Keratinocyte (primary cell): ENCODE data around the gene VAMP1. TPM values are rescaled to one million over a fixed set of nuclear protein-coding genes. Genes with fewer than 3 reads are reported as not detected.

ENCODE experiments used
- DNase-seq: peaks from one replicate; pipeline ENCODE4 v3.0.0-alpha.2; 2011; ENCODE audit warnings: low read depth, missing footprints, low spot score
- FAIRE-seq: peaks from 2 replicates; lab custom pipeline; 2011; peaks lifted over from hg19 to GRCh38; lab: Jason Lieb, UNC
- H2AFZ ChIP-seq: 2 replicates; pipeline ENCODE4 v1.6.0; 2012; ENCODE audit warnings: low read length, control low read depth, inconsistent platforms; ENCODE audit not compliant: control insufficient read depth
- H3K27ac ChIP-seq: 2 replicates; pipeline ENCODE4 v1.5.1; 2011; ENCODE audit warnings: low read length; ENCODE audit not compliant: control insufficient read depth, insufficient read depth
- H3K27me3 ChIP-seq: 3 replicates; pipeline ENCODE4 v1.6.0; 2011; ENCODE audit warnings: low read length; ENCODE audit not compliant: control insufficient read depth, insufficient read depth; ENCODE audit errors: extremely low read depth
- H3K36me3 ChIP-seq, 2 experiments: 2 replicates in 1 of 2; 3 replicates in 1 of 2; pipeline ENCODE4 v1.5.1; 2011; ENCODE audit warnings: low read length in 2 of 2, mild to moderate bottlenecking in 1 of 2; ENCODE audit not compliant: control insufficient read depth in 2 of 2, insufficient read depth in 2 of 2; ENCODE audit errors: extremely low read depth in 1 of 2
- H3K4me1 ChIP-seq: 3 replicates; pipeline ENCODE4 v1.5.1; 2011; ENCODE audit warnings: low read length; ENCODE audit not compliant: control insufficient read depth, insufficient read depth; ENCODE audit errors: extremely low read depth
- H3K4me2 ChIP-seq: 3 replicates; pipeline ENCODE4 v1.6.0; 2011; ENCODE audit warnings: low read depth, low read length; ENCODE audit not compliant: control insufficient read depth, insufficient read depth; ENCODE audit errors: extremely low read depth
- H3K4me3 ChIP-seq, 3 experiments: fragments of 200-600 bp in 1 of 3; sonication (generic) in 1 of 3; 2 replicates in 2 of 3; 3 replicates in 1 of 3; pipeline ENCODE4 v1.5.1; 2011 to 2016; ENCODE audit warnings: low read length in 3 of 3, mild to moderate bottlenecking in 3 of 3, control low read depth in 2 of 3, inconsistent platforms in 1 of 3, low read depth in 1 of 3, mixed read lengths in 1 of 3, mixed run types in 1 of 3, moderate library complexity in 1 of 3; ENCODE audit not compliant: control insufficient read depth in 2 of 3, insufficient read depth in 2 of 3; ENCODE audit errors: extremely low read depth in 1 of 3
- H3K79me2 ChIP-seq: 2 replicates; pipeline ENCODE4 v1.6.0; 2012; ENCODE audit warnings: low read length; ENCODE audit not compliant: control insufficient read depth, insufficient read depth
- H3K9ac ChIP-seq: 3 replicates; pipeline ENCODE4 v1.6.0; 2011; ENCODE audit warnings: low read length; ENCODE audit not compliant: control insufficient read depth, insufficient read depth; ENCODE audit errors: extremely low read depth
- H3K9me1 ChIP-seq: 3 replicates; pipeline ENCODE4 v1.6.0; 2011; ENCODE audit warnings: low read length; ENCODE audit not compliant: control insufficient read depth, insufficient read depth; ENCODE audit errors: extremely low read depth
- H3K9me3 ChIP-seq: 2 replicates; pipeline ENCODE4 v1.5.1; 2012; ENCODE audit warnings: low read depth, low read length; ENCODE audit not compliant: control insufficient read depth
- H4K20me1 ChIP-seq: 3 replicates; pipeline ENCODE4 v1.6.0; 2011; ENCODE audit warnings: low read length; ENCODE audit not compliant: control insufficient read depth, insufficient read depth; ENCODE audit errors: extremely low read depth
- EZH2 ChIP-seq: IDR thresholded peaks from one replicate; pipeline ENCODE4 v1.6.1; 2012; ENCODE audit warnings: inconsistent platforms, mild to moderate bottlenecking, low read length, moderate library complexity
- dilution Hi-C: fragments of 300-500 bp; cut with MboI; formaldehyde crosslinking; loops from one replicate; pipeline ENCODE4 v1.7.0; 2020; ENCODE audit warnings: low sequenced_read_pairs; ENCODE audit not compliant: extremely low pct_ligation_motif_present
- polyA plus RNA-seq, 5 experiments: library from polyadenylated mRNA; depleted of rRNA in 3 of 5; stranded (reverse) in 3 of 5; stranded (forward) in 1 of 5; unstranded in 1 of 5; fragments of >200 nt; gene quantifications; 1 replicate in 1 of 5; 2 replicates in 3 of 5; 3 replicates in 1 of 5; pipeline versions ENCODE4 v1.2.1 to v1.2.3, GENCODE V29; 2011 to 2012; ENCODE audit warnings: missing spikeins in 2 of 5, low read depth in 1 of 5, low replicate concordance in 1 of 5
- TF ChIP-seq, protein P1 (sequence below), 3 experiments: IDR thresholded peaks in 1 of 3; conservative IDR thresholded peaks in 1 of 3; optimal IDR thresholded peaks in 1 of 3; 2 replicates in 2 of 3; 3 replicates in 1 of 3; pipeline versions ENCODE3 to v1.5.1; 2011; ENCODE audit warnings: low read length in 3 of 3, mild to moderate bottlenecking in 3 of 3, moderate library complexity in 2 of 3, control low read depth in 1 of 3, inconsistent platforms in 1 of 3; ENCODE audit not compliant: insufficient read depth in 2 of 3; ENCODE audit errors: extremely low read depth in 1 of 3

Gene VAMP1
- polyA plus RNA-seq, 1 donor (not counting 4 experiments of a cell fraction or from before 2014, with no cell fraction given): 6.7 TPM

DNA sequence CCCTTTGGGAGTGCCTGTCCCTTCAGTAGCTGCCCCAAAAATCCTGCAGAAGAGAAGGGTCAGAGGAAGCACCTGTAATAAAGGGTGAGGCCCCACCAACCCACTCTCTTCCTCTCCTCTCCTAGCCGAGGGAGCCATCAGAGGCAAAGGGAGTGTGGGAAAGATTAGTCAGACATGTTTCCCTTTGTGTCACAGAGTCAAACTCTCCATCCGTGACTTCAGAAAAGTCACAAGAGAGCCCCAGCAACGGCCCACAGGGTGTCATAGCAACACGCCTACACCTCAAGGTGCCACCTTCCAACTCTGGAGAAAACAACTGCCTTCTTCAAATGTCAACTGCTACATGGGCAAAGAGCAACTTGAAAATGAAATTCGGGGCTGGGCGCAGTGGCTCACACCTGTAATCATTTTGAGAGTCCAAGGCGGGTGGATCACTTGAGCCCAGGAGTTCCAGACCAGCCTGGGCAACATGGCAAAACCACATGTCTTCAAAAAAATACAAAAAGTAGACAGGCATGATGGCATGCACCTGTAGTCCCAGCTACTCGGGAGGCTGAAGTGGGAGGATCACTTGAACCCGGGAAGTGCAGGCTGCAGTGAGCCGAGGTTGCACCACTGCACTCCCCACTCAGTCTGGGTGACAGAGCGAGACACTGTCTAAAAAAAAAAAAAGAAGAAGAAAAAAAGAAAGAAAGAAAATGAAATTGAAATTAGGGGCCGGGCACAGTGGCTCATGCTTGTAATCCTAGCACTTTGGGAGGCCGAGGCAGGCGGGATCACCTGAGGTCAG is 43.4 kb downstream of the VAMP1 start:
- H3K9ac ChIP-seq: no peak overlapping the region
- H2AFZ ChIP-seq: no peak overlapping the region
- H4K20me1 ChIP-seq: no peaks in the 10 kb centered on the region
- FAIRE-seq (no peak), DNase-seq (no peak)
- no peak overlapping the region for H3K4me3 ChIP-seq
- H3K4me2 ChIP-seq: no peak overlapping the region
- no peak for TF ChIP-seq EZH2
- TF ChIP-seq, protein P1, sequence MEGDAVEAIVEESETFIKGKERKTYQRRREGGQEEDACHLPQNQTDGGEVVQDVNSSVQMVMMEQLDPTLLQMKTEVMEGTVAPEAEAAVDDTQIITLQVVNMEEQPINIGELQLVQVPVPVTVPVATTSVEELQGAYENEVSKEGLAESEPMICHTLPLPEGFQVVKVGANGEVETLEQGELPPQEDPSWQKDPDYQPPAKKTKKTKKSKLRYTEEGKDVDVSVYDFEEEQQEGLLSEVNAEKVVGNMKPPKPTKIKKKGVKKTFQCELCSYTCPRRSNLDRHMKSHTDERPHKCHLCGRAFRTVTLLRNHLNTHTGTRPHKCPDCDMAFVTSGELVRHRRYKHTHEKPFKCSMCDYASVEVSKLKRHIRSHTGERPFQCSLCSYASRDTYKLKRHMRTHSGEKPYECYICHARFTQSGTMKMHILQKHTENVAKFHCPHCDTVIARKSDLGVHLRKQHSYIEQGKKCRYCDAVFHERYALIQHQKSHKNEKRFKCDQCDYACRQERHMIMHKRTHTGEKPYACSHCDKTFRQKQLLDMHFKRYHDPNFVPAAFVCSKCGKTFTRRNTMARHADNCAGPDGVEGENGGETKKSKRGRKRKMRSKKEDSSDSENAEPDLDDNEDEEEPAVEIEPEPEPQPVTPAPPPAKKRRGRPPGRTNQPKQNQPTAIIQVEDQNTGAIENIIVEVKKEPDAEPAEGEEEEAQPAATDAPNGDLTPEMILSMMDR (optimal IDR thresholded peaks at IDR 0.05 in 1 of 3, IDR thresholded peaks at IDR 0.05 in 1 of 3, conservative IDR thresholded peaks at IDR 0.05 in 1 of 3; ENCODE audit: extremely low read depth in 1 of 3, insufficient read depth in 2 of 3, low read length in 3 of 3): no peak
- dilution Hi-C loops: no loop called here
- H3K9me1 ChIP-seq: no peaks in the 10 kb centered on the region
- no peak overlapping the region for H3K27ac ChIP-seq
- H3K79me2 ChIP-seq: no peaks in the 10 kb centered on the region
- no peaks in the 10 kb centered on the region for H3K9me3 ChIP-seq
- no peaks in the 10 kb centered on the region for H3K36me3 ChIP-seq
- no peaks in the 10 kb centered on the region for H3K27me3 ChIP-seq
- H3K4me1 ChIP-seq: peaks cover 15% of the 10 kb centered on the region

DNA sequence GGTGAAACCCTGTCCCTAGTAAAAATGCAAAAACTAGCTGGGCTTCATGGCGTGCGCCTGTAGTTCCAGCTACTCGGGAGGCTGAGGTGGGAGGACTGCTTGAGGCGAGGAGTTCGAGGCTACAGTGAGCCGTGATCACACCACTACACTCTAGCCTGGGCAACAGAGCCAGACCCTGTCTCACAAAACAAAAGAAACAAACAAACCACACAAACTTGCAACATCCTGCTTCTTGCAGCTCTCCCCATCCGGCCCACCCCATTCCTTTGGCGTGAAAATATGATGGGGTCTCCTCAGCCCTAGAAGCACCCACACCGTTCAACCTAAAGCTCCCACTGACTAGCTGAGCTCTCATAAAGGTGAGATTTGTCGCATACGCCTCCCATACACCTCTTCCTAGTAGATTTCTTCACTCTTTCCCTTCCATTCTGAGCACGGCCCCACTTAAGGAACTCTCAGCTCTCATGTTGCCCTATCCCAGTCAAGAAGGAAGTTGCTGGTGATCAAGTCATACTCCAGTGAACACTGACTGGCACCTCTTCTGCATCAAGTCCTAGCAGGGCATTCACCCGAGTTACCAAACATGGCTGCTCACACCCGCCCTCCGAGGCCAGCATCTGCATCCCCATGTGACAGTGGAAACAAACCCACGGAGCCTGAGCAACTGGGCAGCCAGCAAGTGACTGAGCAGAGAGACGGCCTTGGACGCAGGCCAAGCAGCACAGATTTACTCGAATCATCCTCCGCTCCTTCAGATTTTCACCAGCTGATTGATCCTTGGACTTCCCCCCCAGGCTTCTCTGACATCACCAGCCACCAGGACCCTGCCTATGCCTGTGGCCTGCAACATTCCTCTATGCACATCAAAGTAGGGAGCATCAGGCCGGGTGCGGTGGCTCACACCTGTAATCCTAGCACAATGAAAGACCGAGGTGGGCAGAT is 44.6 kb downstream of the VAMP1 start:
- H4K20me1 ChIP-seq: no peaks in the 10 kb centered on the region
- H3K4me2 ChIP-seq: no peak overlapping the region
- no peaks in the 10 kb centered on the region for H3K27me3 ChIP-seq
- no peak for FAIRE-seq
- TF ChIP-seq, protein P1 (optimal IDR thresholded peaks at IDR 0.05 in 1 of 3, IDR thresholded peaks at IDR 0.05 in 1 of 3, conservative IDR thresholded peaks at IDR 0.05 in 1 of 3; ENCODE audit: extremely low read depth in 1 of 3, insufficient read depth in 2 of 3, low read length in 3 of 3): no peak
- no peak for TF ChIP-seq EZH2
- DNase-seq: no peak
- no peak overlapping the region for H2AFZ ChIP-seq
- no peaks in the 10 kb centered on the region for H3K79me2 ChIP-seq
- no peak overlapping the region for H3K27ac ChIP-seq
- dilution Hi-C loops: no loop called here
- peaks cover 8% of the 10 kb centered on the region for H3K4me1 ChIP-seq
- no peak overlapping the region for H3K4me3 ChIP-seq
- no peak overlapping the region for H3K9ac ChIP-seq
- no peaks in the 10 kb centered on the region for H3K9me3 ChIP-seq
- no peaks in the 10 kb centered on the region for H3K9me1 ChIP-seq
- H3K36me3 ChIP-seq: no peaks in the 10 kb centered on the region
